Endothelial cell (in vitro differentiated cells): ENCODE data around the gene LRRC26. TPM values are rescaled to one million over a fixed set of nuclear protein-coding genes. Genes with fewer than 3 reads are reported as not detected.

Source experiments
- DNase-seq: peaks from one replicate; pipeline ENCODE4 v3.0.0; 2021; ENCODE audit warnings: low spot score
- H3K27ac Mint-ChIP-seq: one replicate; pipeline ENCODE4 v1.8.0; 2021; ENCODE audit warnings: mixed read lengths, inconsistent platforms; ENCODE audit not compliant: unreplicated experiment
- H3K27me3 Mint-ChIP-seq: one replicate; pipeline ENCODE4 v1.8.0; 2021; ENCODE audit warnings: mild to moderate bottlenecking, moderate library complexity, mixed read lengths, inconsistent platforms; ENCODE audit not compliant: unreplicated experiment
- H3K36me3 Mint-ChIP-seq: one replicate; pipeline ENCODE4 v1.8.0; 2021; ENCODE audit warnings: mild to moderate bottlenecking, low read depth, mixed read lengths, inconsistent platforms; ENCODE audit not compliant: unreplicated experiment
- H3K4me1 Mint-ChIP-seq: one replicate; pipeline ENCODE4 v1.8.0; 2021; ENCODE audit warnings: mild to moderate bottlenecking, mixed read lengths, inconsistent platforms; ENCODE audit not compliant: unreplicated experiment
- H3K4me3 Mint-ChIP-seq: one replicate; pipeline ENCODE4 v1.8.0; 2021; ENCODE audit warnings: mild to moderate bottlenecking, mixed read lengths, inconsistent platforms; ENCODE audit not compliant: unreplicated experiment
- H3K9me3 Mint-ChIP-seq: one replicate; pipeline ENCODE4 v1.8.0; 2021; ENCODE audit warnings: mixed read lengths, inconsistent platforms; ENCODE audit not compliant: unreplicated experiment
- total RNA-seq: library from RNA; stranded (reverse); fragmentation: NEBNext Ultra II Directional; extraction: Animal tissue kit (Norgen Biotek cat#: 25700); gene quantifications from one replicate; pipeline ENCODE4 v1.2.1, GENCODE V29; 2021; ENCODE audit not compliant: unreplicated experiment
- TF ChIP-seq, protein P1 (sequence below): fragments of 200-600 bp; sonication (generic); IDR thresholded peaks from one replicate; pipeline ENCODE4 v1.5.0; 2021; ENCODE audit warnings: antibody characterized with exemption; ENCODE audit not compliant: unreplicated experiment

Gene LRRC26
- total RNA-seq, 1 donor from 2014 or later = not detected

GRCh38 chr9:137166380-137167229 lies 3.2 kb downstream of the LRRC26 start:
- H3K4me3 Mint-ChIP-seq = no peak overlapping the region
- H3K4me1 Mint-ChIP-seq = no peaks in the 10 kb centered on the region
- H3K27me3 Mint-ChIP-seq = peaks cover 22% of the 10 kb centered on the region
- H3K9me3 Mint-ChIP-seq = no peaks in the 10 kb centered on the region
- TF ChIP-seq, protein P1, sequence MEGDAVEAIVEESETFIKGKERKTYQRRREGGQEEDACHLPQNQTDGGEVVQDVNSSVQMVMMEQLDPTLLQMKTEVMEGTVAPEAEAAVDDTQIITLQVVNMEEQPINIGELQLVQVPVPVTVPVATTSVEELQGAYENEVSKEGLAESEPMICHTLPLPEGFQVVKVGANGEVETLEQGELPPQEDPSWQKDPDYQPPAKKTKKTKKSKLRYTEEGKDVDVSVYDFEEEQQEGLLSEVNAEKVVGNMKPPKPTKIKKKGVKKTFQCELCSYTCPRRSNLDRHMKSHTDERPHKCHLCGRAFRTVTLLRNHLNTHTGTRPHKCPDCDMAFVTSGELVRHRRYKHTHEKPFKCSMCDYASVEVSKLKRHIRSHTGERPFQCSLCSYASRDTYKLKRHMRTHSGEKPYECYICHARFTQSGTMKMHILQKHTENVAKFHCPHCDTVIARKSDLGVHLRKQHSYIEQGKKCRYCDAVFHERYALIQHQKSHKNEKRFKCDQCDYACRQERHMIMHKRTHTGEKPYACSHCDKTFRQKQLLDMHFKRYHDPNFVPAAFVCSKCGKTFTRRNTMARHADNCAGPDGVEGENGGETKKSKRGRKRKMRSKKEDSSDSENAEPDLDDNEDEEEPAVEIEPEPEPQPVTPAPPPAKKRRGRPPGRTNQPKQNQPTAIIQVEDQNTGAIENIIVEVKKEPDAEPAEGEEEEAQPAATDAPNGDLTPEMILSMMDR = no peak
- no peak for DNase-seq
- H3K36me3 Mint-ChIP-seq = no peaks in the 10 kb centered on the region
- no peak overlapping the region for H3K27ac Mint-ChIP-seq

DNA sequence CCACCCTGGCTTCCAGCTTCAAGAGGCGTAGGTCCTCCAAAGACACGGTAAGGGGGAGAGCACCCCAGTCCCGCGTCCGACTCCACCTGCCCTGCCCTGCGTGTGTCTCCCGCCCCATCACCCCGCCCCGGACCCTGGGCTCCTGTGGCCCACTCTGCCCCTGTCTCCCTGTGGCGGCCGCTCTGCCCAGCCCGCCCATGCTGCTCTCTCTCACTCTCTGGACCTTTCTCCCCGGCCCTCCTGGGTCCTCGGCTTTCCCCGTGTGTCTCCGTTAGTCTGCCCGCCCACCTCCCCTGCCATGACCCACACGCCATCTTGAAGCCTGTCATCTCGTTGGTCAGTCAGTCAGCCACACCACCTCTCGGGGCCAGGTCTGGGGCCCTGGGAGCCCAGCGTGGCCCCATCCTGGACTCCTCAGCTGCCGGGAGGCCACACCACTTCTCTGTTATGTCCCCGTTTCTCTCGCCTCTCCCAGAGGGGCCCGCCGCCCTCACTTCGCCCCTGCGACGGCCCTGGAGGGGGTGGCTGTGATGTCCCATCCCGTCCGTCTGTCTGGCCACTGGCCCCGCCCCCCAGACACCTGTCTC lies 4.5 kb downstream of the LRRC26 start:
- Mint-ChIP-seq H3K4me3 (no peak overlapping the region), H3K36me3 (no peaks in the 10 kb centered on the region), H3K4me1 (no peaks in the 10 kb centered on the region), H3K9me3 (no peaks in the 10 kb centered on the region), H3K27me3 (peaks cover 19% of the 10 kb centered on the region), H3K27ac (no peak overlapping the region)
- TF ChIP-seq, protein P1 = no peak
- DNase-seq = no peak

GRCh38 chr9:137164370-137165249 lies 5.2 kb downstream of the LRRC26 start:
- Mint-ChIP-seq H3K27ac (no peak overlapping the region), H3K4me3 (no peak overlapping the region), H3K4me1 (no peaks in the 10 kb centered on the region), H3K9me3 (no peaks in the 10 kb centered on the region), H3K27me3 (peaks cover 16% of the 10 kb centered on the region), H3K36me3 (no peaks in the 10 kb centered on the region)
- TF ChIP-seq, protein P1 = no peak
- no peak for DNase-seq

DNA sequence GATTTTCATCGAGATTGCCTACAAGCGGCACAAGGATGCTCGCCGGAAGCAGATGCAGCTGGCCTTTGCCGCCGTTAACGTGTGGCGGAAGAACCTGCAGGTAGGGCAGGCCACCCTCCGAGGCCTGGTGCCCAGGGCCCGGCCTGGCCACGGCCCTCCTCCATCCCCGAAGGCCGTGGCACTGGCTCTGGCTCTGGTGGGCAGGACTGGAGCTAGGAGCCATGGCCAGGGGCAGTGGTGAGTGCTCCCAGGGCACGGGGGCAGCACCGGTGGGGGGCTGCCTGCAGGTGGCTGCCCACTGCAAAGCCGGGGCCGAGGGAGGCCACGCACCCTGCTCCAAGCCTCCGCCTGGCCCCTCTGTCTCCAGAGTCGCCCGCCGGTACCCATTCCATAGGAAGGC lies 6.0 kb downstream of the LRRC26 start:
- DNase-seq = no peak
- no peak overlapping the region for H3K27ac Mint-ChIP-seq
- H3K36me3 Mint-ChIP-seq = no peaks in the 10 kb centered on the region
- peaks cover 2% of the 10 kb centered on the region for H3K4me1 Mint-ChIP-seq
- H3K4me3 Mint-ChIP-seq = no peak overlapping the region
- no peaks in the 10 kb centered on the region for H3K9me3 Mint-ChIP-seq
- TF ChIP-seq, protein P1 = no peak
- H3K27me3 Mint-ChIP-seq = peaks cover 20% of the 10 kb centered on the region
